Astrocyte (in vitro differentiated cells and primary cell): Measurements from ENCODE around the gene SPOCK1. TPM values are rescaled to one million over a fixed set of nuclear protein-coding genes. Genes with fewer than 3 reads are reported as not detected.

Experiments used
- DNase-seq: peaks from one replicate; pipeline ENCODE4 v3.0.0-alpha.2; 2010; ENCODE audit warnings: low read depth
- FAIRE-seq: peaks from 2 replicates; lab custom pipeline; 2011; peaks lifted over from hg19 to GRCh38; lab: Jason Lieb, UNC
- H2AFZ ChIP-seq: 2 replicates; pipeline ENCODE4 v1.6.0; 2012; ENCODE audit warnings: low read depth, low read length, inconsistent platforms
- H3K27ac ChIP-seq: 2 replicates; pipeline ENCODE4 v1.5.1; 2011; ENCODE audit warnings: low read depth, low read length, inconsistent platforms
- H3K27me3 ChIP-seq: 2 replicates; pipeline ENCODE4 v1.6.0; 2011; ENCODE audit warnings: low read length, inconsistent platforms; ENCODE audit not compliant: insufficient read depth
- H3K36me3 ChIP-seq: 2 replicates; pipeline ENCODE4 v1.5.1; 2011; ENCODE audit warnings: low read length, inconsistent platforms; ENCODE audit not compliant: insufficient read depth
- H3K4me1 ChIP-seq: 2 replicates; pipeline ENCODE4 v1.5.1; 2011; ENCODE audit warnings: low read length, inconsistent platforms; ENCODE audit not compliant: insufficient read depth
- H3K4me2 ChIP-seq: 2 replicates; pipeline ENCODE4 v1.6.0; 2012; ENCODE audit warnings: low read length, inconsistent platforms
- H3K4me3 ChIP-seq: 2 replicates; pipeline ENCODE4 v1.5.1; 2011; ENCODE audit warnings: low read depth, mild to moderate bottlenecking, low read length, inconsistent platforms; ENCODE audit not compliant: insufficient read depth
- H3K79me2 ChIP-seq: 2 replicates; pipeline ENCODE4 v1.6.0; 2012; ENCODE audit warnings: mild to moderate bottlenecking, low read length, inconsistent platforms; ENCODE audit not compliant: insufficient read depth
- H3K9ac ChIP-seq: 2 replicates; pipeline ENCODE4 v1.6.0; 2012; ENCODE audit warnings: mild to moderate bottlenecking, low read length, inconsistent platforms
- H3K9me3 ChIP-seq: 2 replicates; pipeline ENCODE4 v1.5.1; 2012; ENCODE audit warnings: low read depth, mild to moderate bottlenecking, low read length, inconsistent platforms; ENCODE audit not compliant: insufficient read depth
- H4K20me1 ChIP-seq: 2 replicates; pipeline ENCODE4 v1.6.0; 2012; ENCODE audit warnings: low read length, inconsistent platforms; ENCODE audit not compliant: insufficient read depth
- H3K27ac Mint-ChIP-seq: one replicate; pipeline ENCODE4 v1.8.0; 2021; ENCODE audit warnings: mild to moderate bottlenecking, mixed read lengths; ENCODE audit not compliant: unreplicated experiment
- H3K27me3 Mint-ChIP-seq: one replicate; pipeline ENCODE4 v1.8.0; 2021; ENCODE audit warnings: low read depth, mixed read lengths; ENCODE audit not compliant: unreplicated experiment
- H3K36me3 Mint-ChIP-seq: one replicate; pipeline ENCODE4 v1.8.0; 2021; ENCODE audit warnings: low read depth, mixed read lengths; ENCODE audit not compliant: unreplicated experiment
- H3K4me1 Mint-ChIP-seq: one replicate; pipeline ENCODE4 v1.8.0; 2021; ENCODE audit warnings: low read depth, mixed read lengths; ENCODE audit not compliant: unreplicated experiment
- H3K4me3 Mint-ChIP-seq: one replicate; pipeline ENCODE4 v1.8.0; 2021; ENCODE audit warnings: mild to moderate bottlenecking, moderate library complexity, mixed read lengths; ENCODE audit not compliant: unreplicated experiment
- H3K9me3 Mint-ChIP-seq: one replicate; pipeline ENCODE4 v1.8.0; 2021; ENCODE audit warnings: mild to moderate bottlenecking, mixed read lengths; ENCODE audit not compliant: unreplicated experiment
- CTCF ChIP-seq: IDR thresholded peaks from 2 replicates; pipeline ENCODE4 v1.5.1; 2011; ENCODE audit warnings: low read depth, mild to moderate bottlenecking, inconsistent platforms, low read length, moderate library complexity; ENCODE audit not compliant: insufficient read depth
- EZH2 ChIP-seq: IDR thresholded peaks from 2 replicates; pipeline ENCODE4 v1.6.1; 2012; ENCODE audit warnings: mild to moderate bottlenecking, low read length, inconsistent platforms; ENCODE audit not compliant: insufficient read depth
- total RNA-seq: library from RNA; stranded (reverse); gene quantifications from 2 replicates; pipeline ENCODE4 v1.2.1, GENCODE V29; 2021

The SPOCK1 gene
- total RNA-seq, 1 donor from 2014 or later = 53.5 TPM

- Histone ChIP-seq H3K9me3 (no peaks in the 10 kb centered on the region), H3K36me3 (peaks cover 7% of the 10 kb centered on the region), H4K20me1 (peaks cover 5% of the 10 kb centered on the region), H3K4me1 (peaks cover 13% of the 10 kb centered on the region), H3K27ac (no peak overlapping the region), H3K27me3 (no peaks in the 10 kb centered on the region), H3K9ac (no peak overlapping the region), H3K4me3 (no peak overlapping the region), H2AFZ (no peak overlapping the region), H3K4me2 (no peak overlapping the region), H3K79me2 (no peaks in the 10 kb centered on the region)
- DNase-seq = no peak
- no peak for FAIRE-seq
- no peaks in the 10 kb centered on the region for H3K36me3 Mint-ChIP-seq
- H3K27me3 Mint-ChIP-seq = peaks cover 18% of the 10 kb centered on the region
- TF ChIP-seq EZH2 (no peak), CTCF (no peak)
- no peak overlapping the region for H3K27ac Mint-ChIP-seq
- no peak overlapping the region for H3K4me3 Mint-ChIP-seq
- no peaks in the 10 kb centered on the region for H3K9me3 Mint-ChIP-seq
- H3K4me1 Mint-ChIP-seq = peaks cover 12% of the 10 kb centered on the region
Observed at GRCh38 chr5:137113939-137114338, 385.2 kb downstream of the SPOCK1 start.

- no peaks in the 10 kb centered on the region for H3K36me3 Mint-ChIP-seq
- TF ChIP-seq EZH2 (no peak), CTCF (no peak)
- Histone ChIP-seq H3K36me3 (peaks cover 7% of the 10 kb centered on the region), H3K4me1 (peaks cover 13% of the 10 kb centered on the region), H3K9me3 (no peaks in the 10 kb centered on the region), H3K27me3 (no peaks in the 10 kb centered on the region), H3K27ac (no peak overlapping the region), H3K79me2 (no peaks in the 10 kb centered on the region), H2AFZ (no peak overlapping the region), H3K9ac (no peak overlapping the region), H4K20me1 (peaks cover 8% of the 10 kb centered on the region), H3K4me2 (no peak overlapping the region), H3K4me3 (no peak overlapping the region)
- H3K27me3 Mint-ChIP-seq = peaks cover 20% of the 10 kb centered on the region
- no peak overlapping the region for H3K4me3 Mint-ChIP-seq
- no peak for FAIRE-seq
- peaks cover 12% of the 10 kb centered on the region for H3K4me1 Mint-ChIP-seq
- no peak overlapping the region for H3K27ac Mint-ChIP-seq
- no peaks in the 10 kb centered on the region for H3K9me3 Mint-ChIP-seq
- DNase-seq = peak; percentile 42
Observed at GRCh38 chr5:137113161-137113560, 386.0 kb downstream of the SPOCK1 start.

- H2AFZ ChIP-seq = no peak overlapping the region
- H4K20me1 ChIP-seq = peaks cover 12% of the 10 kb centered on the region
- Mint-ChIP-seq H3K27me3 (peaks cover 20% of the 10 kb centered on the region), H3K27ac (no peak overlapping the region), H3K9me3 (no peaks in the 10 kb centered on the region), H3K4me1 (no peaks in the 10 kb centered on the region), H3K36me3 (peaks cover 3% of the 10 kb centered on the region), H3K4me3 (no peak overlapping the region)
- no peaks in the 10 kb centered on the region for H3K27me3 ChIP-seq
- no peak for TF ChIP-seq EZH2
- FAIRE-seq = no peak
- no peak overlapping the region for H3K4me3 ChIP-seq
- H3K9me3 ChIP-seq = no peaks in the 10 kb centered on the region
- H3K9ac ChIP-seq = no peak overlapping the region
- H3K79me2 ChIP-seq = no peaks in the 10 kb centered on the region
- no peak overlapping the region for H3K4me2 ChIP-seq
- no peak overlapping the region for H3K27ac ChIP-seq
- DNase-seq = no peak
- no peaks in the 10 kb centered on the region for H3K4me1 ChIP-seq
- H3K36me3 ChIP-seq = peaks cover 3% of the 10 kb centered on the region
Observed at GRCh38 chr5:137105351-137106035, 393.6 kb downstream of the SPOCK1 start.
